Parathyroid adenoma (tissue), 2 donors: ENCODE results near the gene CHIT1.

Experiments used
- H2AFZ ChIP-seq: fragments of 300-600 bp; sonication (generic); one replicate; pipeline ENCODE4 v1.7.0; 2017; ENCODE audit warnings: antibody characterized with exemption, mild to moderate bottlenecking
- H3K27ac ChIP-seq: fragments of 300-600 bp; sonication (generic); one replicate; pipeline ENCODE4 v1.7.0; 2017
- H3K27me3 ChIP-seq: fragments of 300-600 bp; sonication (generic); one replicate; pipeline ENCODE4 v1.7.0; 2017; ENCODE audit warnings: low read length; ENCODE audit not compliant: control insufficient read depth, insufficient read depth
- H3K36me3 ChIP-seq: fragments of 300-600 bp; sonication (generic); one replicate; pipeline ENCODE4 v1.7.0; 2017; ENCODE audit warnings: low read length; ENCODE audit not compliant: control insufficient read depth, insufficient read depth
- H3K4me1 ChIP-seq: fragments of 300-600 bp; sonication (generic); one replicate; pipeline ENCODE4 v1.7.0; 2017; ENCODE audit warnings: control low read depth
- H3K4me2 ChIP-seq: fragments of 300-600 bp; sonication (generic); one replicate; pipeline ENCODE4 v1.7.0; 2017; ENCODE audit warnings: low read length
- H3K4me3 ChIP-seq: fragments of 300-600 bp; sonication (generic); one replicate; pipeline ENCODE4 v1.7.0; 2017; ENCODE audit warnings: low read depth, low read length
- H3K79me2 ChIP-seq: fragments of 300-600 bp; sonication (generic); one replicate; pipeline ENCODE4 v1.7.0; 2017; ENCODE audit warnings: control low read depth
- H3K9ac ChIP-seq: fragments of 300-600 bp; sonication (generic); one replicate; pipeline ENCODE4 v1.7.0; 2017; ENCODE audit warnings: mild to moderate bottlenecking
- H3K9me3 ChIP-seq: fragments of 300-600 bp; sonication (generic); one replicate; pipeline ENCODE4 v1.7.0; 2017; ENCODE audit warnings: low read length; ENCODE audit not compliant: control insufficient read depth
- CTCF ChIP-seq: fragments of 300-600 bp; sonication (generic); IDR thresholded peaks from one replicate; pipeline ENCODE4 v1.7.0; 2017; ENCODE audit warnings: antibody characterized with exemption, mild to moderate bottlenecking
- donor health status: primary hyperparathyroidism.

The CHIT1 gene

GRCh38 chr1:203175237-203175826, 54.1 kb downstream of the CHIT1 start, which contains the start of gene MYBPH:
Gene MYBPH, minus strand, starts transcription at chr1:203175826. Its CDS starts 71 bp downstream, at chr1:203175755.
- H3K36me3 ChIP-seq = no peaks in the 10 kb centered on the region
- no peak within 1 kb of the TSS for H3K9ac ChIP-seq
- no peaks in the 10 kb centered on the region for H3K4me1 ChIP-seq
- no peak for TF ChIP-seq CTCF
- H3K9me3 ChIP-seq = no peaks in the 10 kb centered on the region
- H3K79me2 ChIP-seq = no peaks in the 10 kb centered on the region
- H2AFZ ChIP-seq = no peak within 1 kb of the TSS
- H3K27me3 ChIP-seq = no peaks in the 10 kb centered on the region
- no peak within 1 kb of the TSS for H3K4me2 ChIP-seq
- no peak within 1 kb of the TSS for H3K4me3 ChIP-seq
- no peak within 1 kb of the TSS for H3K27ac ChIP-seq

GRCh38 chr1:203174324-203174985, 55.0 kb downstream of the CHIT1 start:
- H3K9me3 ChIP-seq = no peaks in the 10 kb centered on the region
- no peak overlapping the region for H3K9ac ChIP-seq
- H3K27ac ChIP-seq = no peak overlapping the region
- no peaks in the 10 kb centered on the region for H3K36me3 ChIP-seq
- no peaks in the 10 kb centered on the region for H3K27me3 ChIP-seq
- TF ChIP-seq CTCF = no peak
- H3K4me2 ChIP-seq = no peak overlapping the region
- H3K4me3 ChIP-seq = no peak overlapping the region
- H2AFZ ChIP-seq = no peak overlapping the region
- H3K79me2 ChIP-seq = no peaks in the 10 kb centered on the region
- H3K4me1 ChIP-seq = no peaks in the 10 kb centered on the region

- H3K9ac ChIP-seq = no peak overlapping the region
Measured at GRCh38 chr1:203173566-203173965, 55.9 kb downstream of the CHIT1 start.

GRCh38 chr1:203173011-203173555, 56.4 kb downstream of the CHIT1 start:
- Histone ChIP-seq H3K4me1 (no peaks in the 10 kb centered on the region), H2AFZ (no peak overlapping the region), H3K27ac (no peak overlapping the region), H3K79me2 (no peaks in the 10 kb centered on the region), H3K4me2 (no peak overlapping the region), H3K9me3 (no peaks in the 10 kb centered on the region), H3K27me3 (no peaks in the 10 kb centered on the region), H3K4me3 (no peak overlapping the region), H3K36me3 (no peaks in the 10 kb centered on the region), H3K9ac (no peak overlapping the region)
- no peak for TF ChIP-seq CTCF

More at GRCh38 chr1:203173566-203173965, 55.9 kb downstream of the CHIT1 start:
- H3K79me2 ChIP-seq = no peaks in the 10 kb centered on the region
- no peaks in the 10 kb centered on the region for H3K9me3 ChIP-seq
- no peaks in the 10 kb centered on the region for H3K36me3 ChIP-seq
- TF ChIP-seq CTCF = no peak
- no peak overlapping the region for H3K4me2 ChIP-seq
- no peaks in the 10 kb centered on the region for H3K4me1 ChIP-seq
- H3K27me3 ChIP-seq = no peaks in the 10 kb centered on the region
- H3K27ac ChIP-seq = no peak overlapping the region
- H2AFZ ChIP-seq = no peak overlapping the region
- H3K4me3 ChIP-seq = no peak overlapping the region
